ACC112 (cell line): ENCODE data around the gene MRPS18A.

Experiments
- H2AFZ ChIP-seq: fragments of 200-600 bp; sonication (generic); one replicate; pipeline ENCODE4 v1.6.0; 2017; ENCODE audit warnings: antibody characterized with exemption, low read length; ENCODE audit not compliant: unreplicated experiment
- H3K27ac ChIP-seq: fragments of 200-600 bp; sonication (generic); 2 replicates; pipeline ENCODE4 v1.5.1; 2014; ENCODE audit warnings: low read depth, mild to moderate bottlenecking, antibody characterized with exemption, low read length, moderate library complexity
- H3K27me3 ChIP-seq: fragments of 200-600 bp; sonication (generic); 2 replicates; pipeline ENCODE4 v1.6.1; 2014; ENCODE audit warnings: mild to moderate bottlenecking, antibody characterized with exemption, low read length, moderate library complexity, mixed read lengths; ENCODE audit not compliant: insufficient read depth
- H3K36me3 ChIP-seq: fragments of 200-600 bp; sonication (generic); 2 replicates; pipeline ENCODE4 v1.6.1; 2016; ENCODE audit warnings: mild to moderate bottlenecking, antibody characterized with exemption, low read length, moderate library complexity, mixed read lengths; ENCODE audit not compliant: insufficient read depth
- H3K4me1 ChIP-seq: fragments of 200-600 bp; sonication (generic); one replicate; pipeline ENCODE4 v1.6.1; 2016; ENCODE audit warnings: low read length, mixed read lengths; ENCODE audit not compliant: insufficient read depth, unreplicated experiment, control insufficient read depth
- H3K4me3 ChIP-seq: fragments of 200-600 bp; sonication (generic); 2 replicates; pipeline ENCODE4 v1.5.1; 2014; ENCODE audit warnings: mild to moderate bottlenecking, low read depth, low read length
- H3K79me2 ChIP-seq: fragments of 200-600 bp; sonication (generic); one replicate; pipeline ENCODE4 v1.6.0; 2016; ENCODE audit warnings: low read length; ENCODE audit not compliant: control insufficient read depth, unreplicated experiment, insufficient read depth

Gene MRPS18A

GRCh38 chr6:43687437-43688347, at the start of gene MRPS18A:
Gene MRPS18A (minus strand): TSS chr6:43687791. CDS start chr6:43687779, 12 bp downstream.
- peak within 1 kb of the TSS; percentile 71 for H3K27ac ChIP-seq
- peaks cover 56% of the 10 kb centered on the region for H3K79me2 ChIP-seq
- H3K27me3 ChIP-seq = no peaks in the 10 kb centered on the region
- H2AFZ ChIP-seq = peak within 1 kb of the TSS; percentile 95
- H3K4me1 ChIP-seq = peaks cover 16% of the 10 kb centered on the region
- H3K4me3 ChIP-seq = peak within 1 kb of the TSS; percentile 93
- H3K36me3 ChIP-seq = no peaks in the 10 kb centered on the region

GRCh38 chr6:43736844-43737243, 49.3 kb upstream of the MRPS18A start:
- Histone ChIP-seq H3K4me1 (no peaks in the 10 kb centered on the region), H2AFZ (no peak overlapping the region), H3K36me3 (no peaks in the 10 kb centered on the region), H3K27ac (no peak overlapping the region), H3K79me2 (no peaks in the 10 kb centered on the region), H3K4me3 (no peak overlapping the region), H3K27me3 (no peaks in the 10 kb centered on the region)

- Histone ChIP-seq H3K4me1 (no peaks in the 10 kb centered on the region), H3K79me2 (no peaks in the 10 kb centered on the region), H2AFZ (no peak overlapping the region), H3K27ac (no peak overlapping the region), H3K36me3 (no peaks in the 10 kb centered on the region), H3K4me3 (no peak overlapping the region), H3K27me3 (no peaks in the 10 kb centered on the region)
These were observed 48.7 kb upstream of the MRPS18A start for GRCh38 chr6:43736211-43736786.

GRCh38 chr6:43735642-43736199, 48.1 kb upstream of the MRPS18A start:
- Histone ChIP-seq H3K4me1 (no peaks in the 10 kb centered on the region), H2AFZ (no peak overlapping the region), H3K27me3 (no peaks in the 10 kb centered on the region), H3K79me2 (no peaks in the 10 kb centered on the region), H3K36me3 (no peaks in the 10 kb centered on the region), H3K4me3 (no peak overlapping the region), H3K27ac (no peak overlapping the region)

GRCh38 chr6:43734294-43734665, 46.7 kb upstream of the MRPS18A start:
- no peak overlapping the region for H2AFZ ChIP-seq
- no peak overlapping the region for H3K27ac ChIP-seq

GRCh38 chr6:43733471-43734293, 46.1 kb upstream of the MRPS18A start:
- Histone ChIP-seq H3K27ac (no peak overlapping the region), H3K4me1 (no peaks in the 10 kb centered on the region), H3K4me3 (no peak overlapping the region), H3K27me3 (no peaks in the 10 kb centered on the region), H3K79me2 (no peaks in the 10 kb centered on the region), H2AFZ (no peak overlapping the region), H3K36me3 (no peaks in the 10 kb centered on the region)

More at GRCh38 chr6:43734294-43734665, 46.7 kb upstream of the MRPS18A start:
- H3K4me3 ChIP-seq = no peak overlapping the region
- no peaks in the 10 kb centered on the region for H3K4me1 ChIP-seq
- no peaks in the 10 kb centered on the region for H3K79me2 ChIP-seq
- no peaks in the 10 kb centered on the region for H3K27me3 ChIP-seq
- no peaks in the 10 kb centered on the region for H3K36me3 ChIP-seq

- Histone ChIP-seq H3K4me1 (peaks cover 3% of the 10 kb centered on the region), H3K4me3 (no peak overlapping the region), H3K27me3 (no peaks in the 10 kb centered on the region), H3K27ac (no peak overlapping the region), H3K79me2 (no peaks in the 10 kb centered on the region), H3K36me3 (no peaks in the 10 kb centered on the region), H2AFZ (no peak overlapping the region)
These were observed 43.0 kb upstream of the MRPS18A start for GRCh38 chr6:43730634-43731033.

GRCh38 chr6:43729537-43729936, 41.9 kb upstream of the MRPS18A start:
- H3K36me3 ChIP-seq = no peaks in the 10 kb centered on the region
- H2AFZ ChIP-seq = no peak overlapping the region
- no peaks in the 10 kb centered on the region for H3K27me3 ChIP-seq
- H3K4me3 ChIP-seq = no peak overlapping the region
- H3K4me1 ChIP-seq = peaks cover 14% of the 10 kb centered on the region
- no peak overlapping the region for H3K27ac ChIP-seq
- H3K79me2 ChIP-seq = no peaks in the 10 kb centered on the region

GRCh38 chr6:43728586-43728985, 41.0 kb upstream of the MRPS18A start:
- no peak overlapping the region for H3K4me3 ChIP-seq
- peaks cover 22% of the 10 kb centered on the region for H3K4me1 ChIP-seq
- no peak overlapping the region for H2AFZ ChIP-seq
- H3K27ac ChIP-seq = no peak overlapping the region
- no peaks in the 10 kb centered on the region for H3K79me2 ChIP-seq
- H3K36me3 ChIP-seq = no peaks in the 10 kb centered on the region
- H3K27me3 ChIP-seq = no peaks in the 10 kb centered on the region

GRCh38 chr6:43727634-43728033, 40.0 kb upstream of the MRPS18A start:
- H2AFZ ChIP-seq = no peak overlapping the region
- H3K27ac ChIP-seq = no peak overlapping the region
- H3K4me3 ChIP-seq = no peak overlapping the region
- no peaks in the 10 kb centered on the region for H3K36me3 ChIP-seq
- no peaks in the 10 kb centered on the region for H3K79me2 ChIP-seq
- peaks cover 28% of the 10 kb centered on the region for H3K4me1 ChIP-seq
- no peaks in the 10 kb centered on the region for H3K27me3 ChIP-seq
